Measurements from ENCODE around the gene FAM184B. TPM values are rescaled to one million over a fixed set of nuclear protein-coding genes. Genes with fewer than 3 reads are reported as not detected.
A peak's percentile ranks its signal among the peaks of the same experiment; 100 is the strongest.

FAM184B gene
- total RNA-seq, 1 donor from 2014 or later = 0.17 TPM

GRCh38 chr4:17587094-17587822 is 194.2 kb downstream of the FAM184B start:
- H3K4me3 Mint-ChIP-seq (ENCODE audit: low read depth) = no peak overlapping the region
- no peaks in the 10 kb centered on the region for H3K9me3 Mint-ChIP-seq (ENCODE audit: low read depth)
- no peak for DNase-seq (ENCODE audit: low spot score, unreplicated experiment)
- TF ChIP-seq, protein P1, sequence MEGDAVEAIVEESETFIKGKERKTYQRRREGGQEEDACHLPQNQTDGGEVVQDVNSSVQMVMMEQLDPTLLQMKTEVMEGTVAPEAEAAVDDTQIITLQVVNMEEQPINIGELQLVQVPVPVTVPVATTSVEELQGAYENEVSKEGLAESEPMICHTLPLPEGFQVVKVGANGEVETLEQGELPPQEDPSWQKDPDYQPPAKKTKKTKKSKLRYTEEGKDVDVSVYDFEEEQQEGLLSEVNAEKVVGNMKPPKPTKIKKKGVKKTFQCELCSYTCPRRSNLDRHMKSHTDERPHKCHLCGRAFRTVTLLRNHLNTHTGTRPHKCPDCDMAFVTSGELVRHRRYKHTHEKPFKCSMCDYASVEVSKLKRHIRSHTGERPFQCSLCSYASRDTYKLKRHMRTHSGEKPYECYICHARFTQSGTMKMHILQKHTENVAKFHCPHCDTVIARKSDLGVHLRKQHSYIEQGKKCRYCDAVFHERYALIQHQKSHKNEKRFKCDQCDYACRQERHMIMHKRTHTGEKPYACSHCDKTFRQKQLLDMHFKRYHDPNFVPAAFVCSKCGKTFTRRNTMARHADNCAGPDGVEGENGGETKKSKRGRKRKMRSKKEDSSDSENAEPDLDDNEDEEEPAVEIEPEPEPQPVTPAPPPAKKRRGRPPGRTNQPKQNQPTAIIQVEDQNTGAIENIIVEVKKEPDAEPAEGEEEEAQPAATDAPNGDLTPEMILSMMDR (IDR thresholded peaks at IDR 0.05; ENCODE audit: unreplicated experiment) = no peak
- no peaks in the 10 kb centered on the region for H3K27me3 Mint-ChIP-seq
- H3K36me3 Mint-ChIP-seq (ENCODE audit: insufficient read depth) = peaks cover 26% of the 10 kb centered on the region
- peaks cover 12% of the 10 kb centered on the region for H3K4me1 Mint-ChIP-seq (ENCODE audit: low read depth)
- peak overlapping the region; percentile 65 for H3K27ac Mint-ChIP-seq

DNA sequence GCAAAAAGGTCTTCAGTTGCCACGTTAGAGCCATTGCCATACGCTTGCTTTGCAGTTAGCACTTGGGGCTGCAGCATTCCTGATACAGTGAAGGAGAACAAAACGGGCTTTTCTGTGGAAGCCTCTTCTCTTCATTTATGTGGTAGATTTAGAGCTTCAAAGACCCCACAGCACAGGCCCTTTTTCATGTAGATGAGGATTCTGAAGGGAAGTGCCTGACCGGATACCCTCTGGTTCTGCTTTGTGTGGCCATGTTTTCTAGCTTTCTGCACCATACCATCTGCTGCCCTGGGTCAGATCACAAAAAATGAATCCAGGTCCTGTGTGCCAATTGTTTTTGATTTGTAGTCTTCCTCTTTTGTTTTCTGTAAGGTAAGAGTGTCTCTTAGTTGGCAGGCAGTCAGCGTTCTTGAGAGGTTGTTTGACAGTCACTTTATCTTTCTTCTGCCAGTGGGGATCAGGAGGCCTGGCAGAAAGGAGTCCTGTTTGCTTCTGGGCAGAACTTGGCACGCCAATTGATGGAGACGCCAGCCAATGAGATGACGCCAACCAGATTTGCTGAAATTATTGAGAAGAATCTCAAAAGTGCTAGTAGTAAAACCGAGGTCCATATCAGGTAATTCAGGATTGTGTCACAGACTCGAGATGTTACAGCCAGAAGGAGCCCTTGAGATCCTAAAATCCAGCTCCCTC is 196.8 kb downstream of the FAM184B start:
- Mint-ChIP-seq H3K4me1 (ENCODE audit: low read depth) (peaks cover 21% of the 10 kb centered on the region), H3K27ac (no peak overlapping the region), H3K9me3 (ENCODE audit: low read depth) (no peaks in the 10 kb centered on the region), H3K27me3 (no peaks in the 10 kb centered on the region), H3K36me3 (ENCODE audit: insufficient read depth) (peaks cover 32% of the 10 kb centered on the region), H3K4me3 (ENCODE audit: low read depth) (no peak overlapping the region)
- DNase-seq (ENCODE audit: low spot score, unreplicated experiment) = no peak
- TF ChIP-seq, protein P1 (IDR thresholded peaks at IDR 0.05; ENCODE audit: unreplicated experiment) = no peak

GRCh38 chr4:17583941-17584340 is 197.5 kb downstream of the FAM184B start:
- DNase-seq (ENCODE audit: low spot score, unreplicated experiment) = no peak
- TF ChIP-seq, protein P1 (IDR thresholded peaks at IDR 0.05; ENCODE audit: unreplicated experiment) = no peak
- H3K4me1 Mint-ChIP-seq (ENCODE audit: low read depth) = peaks cover 26% of the 10 kb centered on the region
- H3K27me3 Mint-ChIP-seq = no peaks in the 10 kb centered on the region
- H3K4me3 Mint-ChIP-seq (ENCODE audit: low read depth) = no peak overlapping the region
- peaks cover 32% of the 10 kb centered on the region for H3K36me3 Mint-ChIP-seq (ENCODE audit: insufficient read depth)
- H3K9me3 Mint-ChIP-seq (ENCODE audit: low read depth) = no peaks in the 10 kb centered on the region
- no peak overlapping the region for H3K27ac Mint-ChIP-seq

DNA sequence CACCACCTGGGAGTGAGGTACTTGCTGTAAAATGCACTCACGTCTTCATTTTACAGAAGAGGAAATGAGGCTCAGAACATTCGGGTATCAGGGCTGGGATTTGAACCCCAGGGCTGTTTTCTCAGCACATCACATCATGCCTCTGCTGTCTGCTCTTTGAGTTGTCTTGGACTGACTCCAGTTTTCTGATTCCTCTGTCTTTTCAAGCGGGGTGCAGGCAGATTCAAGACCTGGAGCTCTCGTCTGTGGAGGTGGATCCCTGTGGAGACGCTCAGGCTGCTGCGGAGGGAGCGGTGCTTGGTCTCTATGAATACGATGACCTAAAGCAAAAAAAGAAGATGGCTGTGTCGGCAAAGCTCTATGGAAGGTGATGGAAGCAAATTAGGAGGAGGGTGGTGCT is 198.1 kb downstream of the FAM184B start:
- H3K27ac Mint-ChIP-seq = no peak overlapping the region
- H3K4me3 Mint-ChIP-seq (ENCODE audit: low read depth) = no peak overlapping the region
- peaks cover 30% of the 10 kb centered on the region for H3K36me3 Mint-ChIP-seq (ENCODE audit: insufficient read depth)
- TF ChIP-seq, protein P1 (IDR thresholded peaks at IDR 0.05; ENCODE audit: unreplicated experiment) = no peak
- H3K9me3 Mint-ChIP-seq (ENCODE audit: low read depth) = no peaks in the 10 kb centered on the region
- no peaks in the 10 kb centered on the region for H3K27me3 Mint-ChIP-seq
- no peak for DNase-seq (ENCODE audit: low spot score, unreplicated experiment)
- peaks cover 33% of the 10 kb centered on the region for H3K4me1 Mint-ChIP-seq (ENCODE audit: low read depth)

DNA sequence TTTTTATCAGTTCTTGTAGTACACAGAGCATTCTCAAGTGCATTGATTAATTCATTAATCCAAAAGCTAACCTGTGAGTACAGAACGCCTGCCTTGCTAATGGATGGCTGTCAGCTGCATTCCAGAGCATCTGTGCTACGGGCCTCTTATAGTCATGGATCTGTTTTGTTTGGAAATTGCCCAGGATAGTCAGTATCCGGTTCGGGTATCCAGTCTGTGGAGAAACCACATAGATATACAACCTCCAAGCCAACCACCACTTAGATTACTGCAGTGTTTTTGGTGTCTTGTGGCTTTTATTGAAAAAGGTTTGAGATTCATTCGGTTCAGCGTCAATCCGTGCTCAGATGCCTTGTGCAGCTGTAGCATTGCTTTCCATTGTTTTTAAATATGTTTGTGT is 200.5 kb downstream of the FAM184B start:
- Mint-ChIP-seq H3K4me1 (ENCODE audit: low read depth) (peaks cover 27% of the 10 kb centered on the region), H3K36me3 (ENCODE audit: insufficient read depth) (peaks cover 18% of the 10 kb centered on the region), H3K4me3 (ENCODE audit: low read depth) (no peak overlapping the region), H3K27me3 (no peaks in the 10 kb centered on the region), H3K9me3 (ENCODE audit: low read depth) (no peaks in the 10 kb centered on the region), H3K27ac (no peak overlapping the region)
- DNase-seq (ENCODE audit: low spot score, unreplicated experiment) = no peak
- TF ChIP-seq, protein P1 (IDR thresholded peaks at IDR 0.05; ENCODE audit: unreplicated experiment) = no peak

Other genes with a start within 250 kb of the FAM184B start
- gene LAP3, start 204.4 kb downstream of the FAM184B start, total RNA-seq = 76.4 and 81.6 TPM in 2 replicates
- 108 and 115 TPM in 2 replicates for gene MED28, start 167.0 kb downstream of the FAM184B start, total RNA-seq
- 63.1 and 72.3 TPM in 2 replicates for gene DCAF16, start 29.1 kb upstream of the FAM184B start, total RNA-seq
- gene NCAPG, start 29.4 kb upstream of the FAM184B start, total RNA-seq = 17.9 and 22.0 TPM in 2 replicates
- 22.3 and 26.1 TPM in 2 replicates for gene LCORL, start 240.1 kb upstream of the FAM184B start, total RNA-seq

All from progenitor cell of endocrine pancreas (in vitro differentiated cells).